ENCODE data around the gene JPH2. TPM values are rescaled to one million over a fixed set of nuclear protein-coding genes. Genes with fewer than 3 reads are reported as not detected.

Gene JPH2
- total and polyA plus RNA-seq, 2 of the 4 experiments (the other 2 are of a cell fraction): 0.44 to 0.54 TPM

DNA sequence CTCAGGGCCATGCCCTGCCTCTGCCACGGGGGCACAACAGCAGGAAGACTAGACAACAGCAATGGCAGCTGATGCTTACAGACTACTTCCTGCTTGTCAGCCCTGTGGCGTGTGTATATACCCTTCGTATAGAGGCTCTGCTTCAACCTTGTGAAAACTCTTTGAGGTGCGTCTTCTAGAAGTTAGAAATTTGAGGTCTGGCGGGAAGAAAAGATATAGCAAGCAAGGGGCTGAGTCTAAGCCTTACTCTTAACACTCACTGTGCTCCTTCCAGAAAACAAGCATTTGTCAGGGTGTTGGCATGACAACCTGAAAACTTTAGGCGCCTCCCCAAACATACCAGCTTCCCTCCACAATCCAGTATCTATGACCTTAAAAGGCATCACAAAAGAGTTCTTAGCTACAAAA lies 33.3 kb downstream of the JPH2 start:
- H4K20me1 ChIP-seq (ENCODE audit: insufficient read depth, low read length): no peaks in the 10 kb centered on the region
- peak overlapping the region; percentile 3; the same call in 1 of the 2 replicates for H2BK120ac ChIP-seq (ENCODE audit: low read depth, low read length)
- no peak overlapping the region for H3K4me2 ChIP-seq (ENCODE audit: low read depth, low read length)
- H3K27me3 ChIP-seq (ENCODE audit: control insufficient read depth, insufficient read depth, low read length): no peaks in the 10 kb centered on the region
- peak overlapping the region; percentile 9; the same call in 1 of the 2 replicates for H4K5ac ChIP-seq (ENCODE audit: low read depth, low read length)
- no peak overlapping the region for H3K18ac ChIP-seq (ENCODE audit: low read depth, low read length)
- H4K91ac ChIP-seq (ENCODE audit: insufficient read depth, low read depth, low read length): peak overlapping the region; percentile 54; the same call in 1 of the 2 replicates
- no peak overlapping the region for H3K4me3 ChIP-seq (ENCODE audit: insufficient read depth, low read depth, low read length)
- H3K9me3 ChIP-seq (ENCODE audit: control insufficient read depth, insufficient read depth, low read length): no peaks in the 10 kb centered on the region
- H3K9ac ChIP-seq (ENCODE audit: low read depth, low read length): peak overlapping the region; percentile 38; the same call in 1 of the 2 replicates
- in situ Hi-C loops (cut with MboI; ENCODE audit: low sequenced_read_pairs) (no loop called here), dilution Hi-C loops (cut with HindIII; ENCODE audit: low sequenced_read_pairs, unreplicated experiment) (no loop called here), intact Hi-C loops (cut with micrococcal nuclease) (no loop called here)
- no peak overlapping the region for H2AK9ac ChIP-seq (replicated peaks; ENCODE audit: low read depth, low read length, poor library complexity)
- no peak overlapping the region for H3K23ac ChIP-seq (ENCODE audit: low read depth, low read length)
- no peaks in the 10 kb centered on the region for H3K36me3 ChIP-seq (ENCODE audit: control insufficient read depth, insufficient read depth, low read length)
- H3K56ac ChIP-seq (ENCODE audit: extremely low read depth, insufficient read depth, low read length): no peak overlapping the region
- H3K14ac ChIP-seq (replicated peaks; ENCODE audit: low read depth, low read length): peak overlapping the region; percentile 63; the same call in 1 of the 2 replicates
- peaks cover 2% of the 10 kb centered on the region for H3K4me1 ChIP-seq (ENCODE audit: control insufficient read depth, insufficient read depth, low read length)
- ATAC-seq (ENCODE audit: low read depth) (peak; percentile 49), DNase-seq (peak; percentile 13)
- no peaks in the 10 kb centered on the region for H3K79me1 ChIP-seq (ENCODE audit: low read depth in 1 of 2, low read length in 2 of 2)
- H3K27ac ChIP-seq (ENCODE audit: insufficient read depth, low read length): no peak overlapping the region
- H4K8ac ChIP-seq (ENCODE audit: low read depth in 2 of 2, low read length in 2 of 2): peak overlapping the region; percentile 15 to 75; a peak in 3 of 4 replicates
- 0 out of 2 replicates have a peak overlapping the region, but pooled peaks have one; percentile 48 for H3K4ac ChIP-seq (ENCODE audit: low read depth, low read length)
- ChIA-PET POLR2A (ENCODE audit: unreplicated experiment) (no interaction called here), CTCF (no interaction called here)
- 0 out of 2 replicates have a peak, but pooled peaks cover 8% of the 10 kb centered on the region for H3K9me1 ChIP-seq (ENCODE audit: insufficient read depth, low read length)
- BruUV-seq (replicated peaks): no TSS peak
- TF ChIP-seq FOS (IDR thresholded peaks at IDR 0.05; ENCODE audit: low read depth, low read length) (no peak), CHD1 (IDR thresholded peaks at IDR 0.05; ENCODE audit: low read depth, low read length) (no peak), RFX5 (IDR thresholded peaks at IDR 0.05; ENCODE audit: low read depth, low read length) (no peak), RCOR1 (IDR thresholded peaks at IDR 0.05; ENCODE audit: insufficient replicate concordance, low read length) (no peak), BHLHE40 (IDR thresholded peaks at IDR 0.05; ENCODE audit: low read depth, low read length) (no peak), MAZ (IDR thresholded peaks at IDR 0.05; ENCODE audit: borderline replicate concordance, low read depth, low read length) (no peak), MAFK (IDR thresholded peaks at IDR 0.05; ENCODE audit: low read depth, low read length) (no peak)
- TF ChIP-seq, protein P1, sequence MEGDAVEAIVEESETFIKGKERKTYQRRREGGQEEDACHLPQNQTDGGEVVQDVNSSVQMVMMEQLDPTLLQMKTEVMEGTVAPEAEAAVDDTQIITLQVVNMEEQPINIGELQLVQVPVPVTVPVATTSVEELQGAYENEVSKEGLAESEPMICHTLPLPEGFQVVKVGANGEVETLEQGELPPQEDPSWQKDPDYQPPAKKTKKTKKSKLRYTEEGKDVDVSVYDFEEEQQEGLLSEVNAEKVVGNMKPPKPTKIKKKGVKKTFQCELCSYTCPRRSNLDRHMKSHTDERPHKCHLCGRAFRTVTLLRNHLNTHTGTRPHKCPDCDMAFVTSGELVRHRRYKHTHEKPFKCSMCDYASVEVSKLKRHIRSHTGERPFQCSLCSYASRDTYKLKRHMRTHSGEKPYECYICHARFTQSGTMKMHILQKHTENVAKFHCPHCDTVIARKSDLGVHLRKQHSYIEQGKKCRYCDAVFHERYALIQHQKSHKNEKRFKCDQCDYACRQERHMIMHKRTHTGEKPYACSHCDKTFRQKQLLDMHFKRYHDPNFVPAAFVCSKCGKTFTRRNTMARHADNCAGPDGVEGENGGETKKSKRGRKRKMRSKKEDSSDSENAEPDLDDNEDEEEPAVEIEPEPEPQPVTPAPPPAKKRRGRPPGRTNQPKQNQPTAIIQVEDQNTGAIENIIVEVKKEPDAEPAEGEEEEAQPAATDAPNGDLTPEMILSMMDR (conservative IDR thresholded peaks at IDR 0.05; ENCODE audit: low read depth, low read length): no peak
- WGBS, 2 experiments (ENCODE audit: extremely low coverage in 2 of 2, insufficient read length in 1 of 2): 43% methylated on average over 3 of the region's 6 CpGs; no CpG with 5 or more reads in 1 of the 2 experiments
- peak overlapping the region; percentile 17; the same call in 1 of the 2 replicates for H2AK5ac ChIP-seq (ENCODE audit: low read depth, low read length)
- H2AFZ ChIP-seq (replicated peaks; ENCODE audit: low read length, poor library complexity): peak overlapping the region; percentile 28
- peak overlapping the region; percentile 7; the same call in 1 of the 3 replicates for H2BK15ac ChIP-seq (ENCODE audit: low read depth, low read length)
- H2BK20ac ChIP-seq (ENCODE audit: low read depth, low read length): peak overlapping the region; percentile 1; the same call in 1 of the 2 replicates
- H2BK5ac ChIP-seq (ENCODE audit: low read depth, low read length, poor library complexity, severe bottlenecking): no peak overlapping the region
